Bronchial epithelial cell (primary cell): Measurements from ENCODE around the gene ZNF429. TPM values are rescaled to one million over a fixed set of nuclear protein-coding genes. Genes with fewer than 3 reads are reported as not detected.

Experiments
- DNase-seq: peaks from one replicate; pipeline ENCODE4 v3.0.0-alpha.2; 2010; ENCODE audit warnings: low read depth
- FAIRE-seq: peaks from 2 replicates; lab custom pipeline; 2011; peaks lifted over from hg19 to GRCh38; lab: Jason Lieb, UNC
- H3K27me3 ChIP-seq: 2 replicates; pipeline ENCODE4 v1.5.1; 2011; ENCODE audit warnings: low read length; ENCODE audit not compliant: control insufficient read depth, insufficient read depth
- H3K36me3 ChIP-seq: 2 replicates; pipeline ENCODE4 v1.5.1; 2011; ENCODE audit warnings: low read length; ENCODE audit not compliant: control insufficient read depth, insufficient read depth
- H3K4me3 ChIP-seq: 2 replicates; pipeline ENCODE4 v1.5.1; 2011; ENCODE audit warnings: mild to moderate bottlenecking, low read depth, low read length, control low read depth
- total RNA-seq: library from RNA; depleted of rRNA; stranded (reverse); fragments of >200 nt; gene quantifications from 2 replicates; pipeline ENCODE4 v1.2.1, GENCODE V29; 2014
- TF ChIP-seq, protein P1 (sequence below): IDR thresholded peaks from 2 replicates; pipeline ENCODE4 v1.5.1; 2011; ENCODE audit warnings: mild to moderate bottlenecking, moderate library complexity, low read length, control low read depth, inconsistent platforms; ENCODE audit not compliant: insufficient read depth, severe bottlenecking

ZNF429 gene
- total RNA-seq, 1 donor from 2014 or later: 2.6 TPM

DNA sequence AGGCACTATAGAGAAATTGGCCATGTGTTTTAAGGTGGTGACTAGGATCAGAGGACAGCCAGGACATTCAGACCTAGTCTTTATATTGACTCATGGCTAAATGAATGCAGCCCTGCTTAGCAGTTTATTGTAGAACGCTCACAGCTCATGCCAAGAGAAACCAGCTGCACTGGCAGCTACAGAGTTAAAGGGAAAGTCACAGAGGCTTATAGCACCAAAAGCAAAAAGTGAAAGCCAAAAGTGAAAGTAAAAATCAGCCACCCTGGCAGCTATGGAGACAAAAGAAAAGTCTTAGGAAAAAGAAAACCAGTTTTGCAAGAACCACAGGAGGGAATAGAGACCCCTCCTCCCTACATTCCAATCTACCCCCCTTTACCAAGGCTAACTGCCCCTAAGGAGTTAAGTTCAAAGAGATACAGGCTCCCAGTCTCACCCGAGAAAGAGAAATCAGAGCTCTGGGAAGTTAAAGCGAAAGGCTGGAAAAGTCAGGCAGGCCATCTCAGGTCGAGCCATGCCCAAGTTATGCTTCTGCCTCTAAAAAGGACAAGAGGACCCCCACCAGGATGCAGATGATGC lies 99.0 kb downstream of the ZNF429 start:
- no peaks in the 10 kb centered on the region for H3K27me3 ChIP-seq
- peak; percentile 17 for DNase-seq
- TF ChIP-seq, protein P1, sequence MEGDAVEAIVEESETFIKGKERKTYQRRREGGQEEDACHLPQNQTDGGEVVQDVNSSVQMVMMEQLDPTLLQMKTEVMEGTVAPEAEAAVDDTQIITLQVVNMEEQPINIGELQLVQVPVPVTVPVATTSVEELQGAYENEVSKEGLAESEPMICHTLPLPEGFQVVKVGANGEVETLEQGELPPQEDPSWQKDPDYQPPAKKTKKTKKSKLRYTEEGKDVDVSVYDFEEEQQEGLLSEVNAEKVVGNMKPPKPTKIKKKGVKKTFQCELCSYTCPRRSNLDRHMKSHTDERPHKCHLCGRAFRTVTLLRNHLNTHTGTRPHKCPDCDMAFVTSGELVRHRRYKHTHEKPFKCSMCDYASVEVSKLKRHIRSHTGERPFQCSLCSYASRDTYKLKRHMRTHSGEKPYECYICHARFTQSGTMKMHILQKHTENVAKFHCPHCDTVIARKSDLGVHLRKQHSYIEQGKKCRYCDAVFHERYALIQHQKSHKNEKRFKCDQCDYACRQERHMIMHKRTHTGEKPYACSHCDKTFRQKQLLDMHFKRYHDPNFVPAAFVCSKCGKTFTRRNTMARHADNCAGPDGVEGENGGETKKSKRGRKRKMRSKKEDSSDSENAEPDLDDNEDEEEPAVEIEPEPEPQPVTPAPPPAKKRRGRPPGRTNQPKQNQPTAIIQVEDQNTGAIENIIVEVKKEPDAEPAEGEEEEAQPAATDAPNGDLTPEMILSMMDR: no peak
- peak overlapping the region; percentile 20 for H3K4me3 ChIP-seq
- no peak for FAIRE-seq
- H3K36me3 ChIP-seq: no peaks in the 10 kb centered on the region

Other genes with a start within 250 kb of the ZNF429 start
- gene ZNF708, start 176.2 kb upstream of the ZNF429 start, total RNA-seq: 3.4 and 4.0 TPM in 2 replicates
- gene ZNF738, start 146.6 kb upstream of the ZNF429 start, total RNA-seq: 1.8 and 2.3 TPM in 2 replicates
- gene ZNF493, start 108.5 kb upstream of the ZNF429 start, total RNA-seq: 9.5 and 53.6 TPM in 2 replicates